SK-N-DZ (cell line): ENCODE results near the gene NDFIP1.
"Not testable (repeated sequence)": the region's sequence is repeated elsewhere in the genome, so short reads cannot be mapped to it uniquely, and the experiment has no call there.

Experiments used
- DNase-seq: peaks from one replicate; pipeline ENCODE4 v3.0.0-alpha.2; 2015; ENCODE audit warnings: low spot score

NDFIP1 gene

DNA sequence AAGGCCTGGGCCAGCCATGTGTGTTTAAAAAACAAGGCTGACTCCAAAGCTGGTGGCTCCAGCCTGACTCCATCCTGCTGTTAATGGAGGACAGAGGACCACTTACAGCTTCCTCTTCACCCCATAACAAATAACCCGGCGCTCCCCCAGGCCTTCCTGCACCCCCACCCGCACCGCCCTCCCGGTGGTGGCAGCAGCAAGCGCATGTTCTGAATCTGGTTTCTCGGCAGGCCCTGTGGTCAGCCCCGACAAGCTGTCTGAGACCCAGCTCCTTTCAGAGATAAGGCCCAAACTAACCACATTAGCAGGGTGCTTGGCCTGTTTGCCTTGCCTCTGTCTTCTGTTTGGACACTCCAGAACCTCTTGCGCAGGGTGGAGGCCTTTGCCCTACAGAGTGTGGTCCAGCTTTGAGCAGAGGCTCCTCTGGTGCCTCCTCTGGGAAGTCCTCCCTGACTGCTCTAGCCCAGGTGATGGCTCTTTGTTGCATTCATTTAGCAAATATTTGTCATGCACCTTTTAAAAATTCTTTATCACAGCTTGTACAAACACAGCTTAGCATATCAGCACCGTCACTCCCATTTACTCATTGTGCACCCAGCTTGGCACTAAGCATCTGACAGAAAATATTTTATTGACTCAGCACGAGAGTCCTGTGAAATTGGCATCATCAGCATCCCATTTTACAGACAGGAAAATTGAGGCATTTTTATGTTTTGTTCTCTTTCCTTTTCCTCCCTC lies 78.4 kb downstream of the NDFIP1 start:
- DNase-seq, result peak; percentile 66

DNA sequence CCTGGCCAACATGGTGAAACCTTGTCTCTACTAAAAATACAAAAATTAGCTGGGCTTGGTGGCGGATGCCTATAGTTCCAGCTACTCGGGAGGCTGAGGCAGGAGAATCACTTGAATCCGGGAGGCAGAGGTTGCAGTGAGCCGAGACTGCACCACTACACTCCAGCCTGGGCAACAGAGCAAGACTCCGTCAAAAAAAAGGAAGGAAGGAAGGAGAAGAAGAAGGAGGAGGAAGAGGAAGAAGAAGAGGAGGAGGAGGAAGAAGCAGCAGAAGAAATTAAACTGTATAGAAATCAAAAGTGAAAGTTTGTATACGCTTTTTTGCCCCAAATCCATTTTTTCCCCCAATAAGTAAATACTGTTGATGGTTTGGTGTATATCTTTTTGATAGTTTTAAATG lies 80.1 kb downstream of the NDFIP1 start:
- not testable (repeated sequence) for DNase-seq

DNA sequence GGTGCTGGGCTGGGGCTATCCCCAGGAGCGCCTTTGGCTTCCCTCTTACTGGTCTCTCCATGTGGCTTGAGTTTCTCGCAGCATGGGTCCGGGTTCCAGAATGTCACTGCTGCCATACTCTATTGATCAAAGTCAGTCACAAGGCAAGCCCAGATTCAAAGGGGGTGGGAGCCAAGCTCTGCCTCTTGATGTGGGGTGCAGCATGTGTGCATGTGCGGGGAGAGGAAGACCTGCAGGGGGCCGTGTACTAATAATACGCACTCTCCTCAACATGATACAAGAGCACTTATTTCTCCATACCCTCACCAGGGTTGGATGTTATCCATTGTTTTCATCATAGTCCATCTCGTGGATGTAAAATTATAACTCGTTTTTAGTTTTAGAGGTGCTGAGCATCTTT lies 81.2 kb downstream of the NDFIP1 start:
- DNase-seq, result no peak

DNA sequence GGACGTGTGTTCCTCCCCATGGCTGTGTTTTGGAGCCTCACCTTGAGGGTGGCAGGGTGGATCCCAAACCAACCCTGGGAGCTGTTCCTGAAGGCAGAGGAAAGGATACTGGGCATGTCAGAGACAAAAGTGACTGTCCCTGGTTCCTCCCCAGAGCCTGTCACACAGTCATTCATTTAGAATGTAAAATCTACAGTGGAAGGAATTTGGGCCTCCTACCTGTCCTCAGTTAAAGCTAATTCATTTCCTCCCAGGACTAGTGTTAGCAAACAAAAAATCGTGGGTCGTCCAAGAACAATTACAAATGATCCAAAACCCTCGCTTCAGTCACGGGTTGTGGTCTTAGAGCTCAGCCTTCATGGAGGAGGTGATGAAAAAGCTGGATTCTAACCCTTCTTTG lies 83.2 kb downstream of the NDFIP1 start:
- DNase-seq, result no peak

DNA sequence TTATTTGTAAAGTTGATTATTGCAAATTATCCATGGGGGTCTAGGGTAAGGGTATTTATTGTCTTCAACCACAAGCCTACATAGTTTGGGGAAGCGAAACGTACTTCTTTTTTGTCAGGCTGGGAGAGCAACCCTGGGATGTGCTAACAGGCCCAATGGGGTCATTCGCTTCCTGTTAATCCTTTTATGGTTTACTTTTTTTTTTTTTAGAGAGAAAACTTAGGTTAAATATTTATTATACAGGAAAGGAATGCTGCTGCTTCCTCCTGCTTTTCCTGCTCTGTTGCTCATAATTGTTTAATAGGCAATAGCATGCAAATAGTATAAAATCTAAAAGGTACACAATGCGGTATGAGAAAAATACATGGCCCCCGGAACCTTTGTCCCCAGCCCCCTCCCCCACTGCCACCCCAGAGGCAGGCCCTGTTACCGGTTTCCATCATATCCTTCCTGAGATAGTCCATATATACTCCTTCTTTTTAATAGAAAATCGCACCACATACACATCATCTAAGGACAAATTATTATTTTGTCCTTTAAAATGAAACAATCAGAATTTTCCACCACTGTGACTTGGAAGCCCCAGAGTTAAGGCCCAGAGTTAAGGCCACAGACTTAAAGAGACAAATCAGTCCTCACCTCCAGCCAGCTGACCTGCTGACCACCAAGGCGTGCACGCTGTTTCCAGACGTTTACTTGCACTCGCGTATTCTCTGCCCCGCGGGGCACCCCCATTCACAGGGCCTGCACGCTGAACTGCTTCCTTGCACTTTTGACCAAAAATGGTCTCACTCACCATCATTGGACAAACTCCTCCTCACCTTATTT lies 83.9 kb downstream of the NDFIP1 start:
- DNase-seq, result no peak

DNA sequence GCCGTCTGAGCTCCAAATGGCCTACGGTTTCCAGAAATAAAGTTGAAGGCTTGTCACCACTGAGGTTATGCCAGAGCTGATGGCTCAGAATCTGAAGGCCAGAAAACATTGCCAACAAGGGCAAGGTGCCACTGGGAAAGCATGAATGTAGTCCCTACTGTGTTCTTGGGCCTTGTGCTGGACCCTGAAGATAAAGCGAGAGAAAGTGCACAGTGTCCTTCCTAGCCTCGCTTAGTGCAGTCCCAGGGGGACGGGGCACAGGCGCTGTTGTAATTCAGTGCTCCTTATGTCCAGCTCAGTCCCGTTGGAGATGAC lies 84.5 kb downstream of the NDFIP1 start:
- DNase-seq, result no peak

DNA sequence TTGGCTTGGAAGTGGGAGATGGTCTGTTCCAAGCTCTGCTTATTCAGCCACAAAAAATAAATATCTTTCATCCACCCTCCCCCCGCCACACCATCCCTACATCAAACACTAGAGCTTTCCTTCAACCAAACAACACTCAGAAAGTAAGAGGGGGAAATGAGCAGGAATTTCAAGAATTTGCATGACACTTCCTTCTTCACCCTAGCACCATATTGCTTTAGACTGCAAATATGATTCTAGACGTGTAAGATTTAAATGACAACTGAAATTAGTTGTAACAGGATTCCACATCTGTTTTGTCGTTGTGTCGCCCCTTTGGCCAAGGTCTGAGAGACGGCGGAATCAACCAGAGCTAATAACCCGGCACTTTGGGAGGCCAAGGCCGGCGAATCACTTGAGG lies 88.5 kb downstream of the NDFIP1 start:
- DNase-seq, result no peak

DNA sequence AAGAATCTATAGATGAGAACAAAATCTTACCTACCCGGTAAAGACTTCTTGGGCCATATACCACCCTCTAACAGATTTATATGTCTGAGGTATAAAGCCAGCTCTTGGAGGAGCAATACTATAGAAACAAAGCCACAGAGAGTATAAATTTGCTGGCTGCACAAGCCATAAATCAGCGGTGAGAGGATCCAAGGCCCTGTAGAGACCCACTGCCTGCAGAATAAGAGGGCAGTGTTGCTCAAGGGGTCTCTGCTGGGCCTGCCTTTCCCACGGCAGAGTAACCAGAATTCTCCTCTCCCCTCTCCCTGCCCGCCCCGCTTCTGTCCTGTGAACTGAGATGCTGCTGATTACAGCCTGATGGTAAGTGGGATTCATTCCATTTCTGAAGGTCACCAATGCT lies 89.2 kb downstream of the NDFIP1 start:
- no peak for DNase-seq

DNA sequence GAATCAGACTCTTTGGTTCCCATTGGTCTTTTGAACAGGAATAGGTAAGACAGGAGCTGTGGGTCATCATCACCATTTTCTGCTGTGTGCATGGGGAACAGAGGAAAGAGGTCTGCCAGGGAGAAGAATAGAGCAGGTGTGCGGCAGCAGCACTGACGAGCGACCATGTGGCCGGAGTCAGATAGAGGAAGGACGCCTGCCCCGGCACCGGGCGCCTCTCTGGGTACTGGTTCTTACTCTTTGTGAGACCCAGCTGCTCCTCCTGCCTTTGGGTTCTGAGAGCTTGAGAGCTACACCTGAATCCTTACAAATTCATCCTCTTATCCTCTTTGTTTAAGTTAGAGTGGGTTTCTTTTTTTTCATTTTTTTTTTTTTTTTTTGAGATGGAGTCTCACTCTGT lies 90.8 kb downstream of the NDFIP1 start:
- DNase-seq, result no peak

DNA sequence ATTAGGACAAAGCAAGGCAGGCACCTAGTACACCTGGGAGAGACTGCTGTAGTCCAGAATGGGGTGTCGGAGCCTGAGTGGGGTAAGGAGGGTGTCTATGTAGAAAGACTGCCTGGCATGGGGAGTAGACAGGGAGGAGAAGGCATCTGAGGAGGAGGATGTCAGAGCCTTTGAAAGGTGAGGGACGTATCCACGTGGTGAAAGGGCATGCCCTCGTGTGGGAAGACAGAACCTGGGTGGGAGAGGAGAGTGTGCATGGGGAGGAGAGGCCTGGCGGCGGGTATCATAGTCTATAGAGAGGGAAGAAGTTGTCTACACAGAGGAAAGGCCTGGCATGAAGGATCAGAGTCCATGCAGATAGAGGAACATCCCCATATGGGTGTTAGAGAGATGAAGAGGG lies 91.8 kb downstream of the NDFIP1 start:
- no peak for DNase-seq

DNA sequence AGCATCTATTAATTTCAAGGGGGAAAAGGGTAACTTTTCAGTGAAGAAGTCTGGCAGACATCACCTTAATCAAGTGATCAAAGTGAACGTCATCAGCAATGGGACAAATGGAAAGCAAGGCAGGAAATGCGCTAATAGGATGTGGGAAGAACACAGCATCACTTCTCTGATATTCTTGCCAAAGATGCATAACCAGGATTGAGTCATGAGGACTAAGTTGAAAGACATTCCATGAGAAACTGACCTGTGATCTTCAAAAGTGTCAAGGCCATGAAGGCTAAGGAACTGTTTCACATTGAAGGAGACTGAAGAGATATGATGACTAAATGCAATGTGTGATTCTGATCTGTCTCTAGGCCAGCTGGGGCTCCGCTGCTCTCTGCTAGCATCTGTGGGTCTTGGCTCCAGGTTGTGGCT lies 92.9 kb downstream of the NDFIP1 start:
- no peak for DNase-seq

DNA sequence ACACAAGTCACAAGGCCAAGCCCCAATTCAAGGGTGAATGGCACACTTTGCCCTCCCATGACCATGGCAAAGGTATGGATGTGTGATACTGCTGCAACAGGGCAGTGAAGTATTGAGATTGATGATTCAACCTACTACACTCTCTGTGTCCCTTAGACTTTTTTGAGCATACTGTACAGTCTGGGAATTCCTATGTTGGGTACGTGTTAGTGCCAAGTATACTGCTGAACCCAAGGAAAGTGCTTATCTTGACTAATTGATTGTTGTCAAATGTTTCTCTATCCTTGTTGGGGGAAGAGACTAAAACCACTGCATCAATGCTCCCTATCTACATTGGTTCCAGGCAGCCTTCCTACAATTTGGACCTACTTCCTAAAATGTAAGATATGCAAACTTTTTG lies 93.7 kb downstream of the NDFIP1 start:
- DNase-seq, result no peak
